ENCODE results near the gene ARL15. TPM values are rescaled to one million over a fixed set of nuclear protein-coding genes. Genes with fewer than 3 reads are reported as not detected.

ARL15 gene
- total and polyA plus RNA-seq, 2 of the 4 experiments (the other 2 are of a cell fraction), result 7.3 to 19.2 TPM

GRCh38 chr5:53922508-53923498 lies 387.6 kb downstream of the ARL15 start:
- no peak overlapping the region for H3K56ac ChIP-seq (ENCODE audit: extremely low read depth, insufficient read depth, low read length)
- no peaks in the 10 kb centered on the region for H3K9me3 ChIP-seq (ENCODE audit: control insufficient read depth, insufficient read depth, low read length)
- no peak overlapping the region for H2BK5ac ChIP-seq (ENCODE audit: low read depth, low read length, poor library complexity, severe bottlenecking)
- H2AFZ ChIP-seq (replicated peaks; ENCODE audit: low read length, poor library complexity), result no peak overlapping the region
- CTCF ChIA-PET, result no interaction called here
- no peak overlapping the region for H2AK9ac ChIP-seq (replicated peaks; ENCODE audit: low read depth, low read length, poor library complexity)
- H2BK20ac ChIP-seq (ENCODE audit: low read depth, low read length), result peak overlapping the region; percentile 23
- peak overlapping the region; percentile 7; the same call in 1 of the 2 replicates for H3K23ac ChIP-seq (ENCODE audit: low read depth, low read length)
- no TSS peak for BruUV-seq (replicated peaks)
- DNase-seq (no peak), ATAC-seq (ENCODE audit: low read depth) (no peak)
- no peaks in the 10 kb centered on the region for H4K20me1 ChIP-seq (ENCODE audit: insufficient read depth, low read length)
- no peak overlapping the region for H4K5ac ChIP-seq (ENCODE audit: low read depth, low read length)
- POLR2A ChIA-PET (ENCODE audit: unreplicated experiment), result no interaction called here
- no peaks in the 10 kb centered on the region for H3K79me1 ChIP-seq (ENCODE audit: low read depth in 1 of 2, low read length in 2 of 2)
- H3K18ac ChIP-seq (ENCODE audit: low read depth, low read length), result peak overlapping the region; percentile 20; the same call in 1 of the 2 replicates
- H3K27me3 ChIP-seq (ENCODE audit: control insufficient read depth, insufficient read depth, low read length), result no peaks in the 10 kb centered on the region
- no peak overlapping the region for H3K9ac ChIP-seq (ENCODE audit: low read depth, low read length)
- dilution Hi-C loops (cut with HindIII; ENCODE audit: low sequenced_read_pairs, unreplicated experiment) (no loop called here), intact Hi-C loops (cut with micrococcal nuclease) (no loop called here), in situ Hi-C loops (cut with MboI; ENCODE audit: low sequenced_read_pairs) (no loop called here)
- H4K8ac ChIP-seq (ENCODE audit: low read depth in 2 of 2, low read length in 2 of 2), result no peak overlapping the region
- H2AK5ac ChIP-seq (ENCODE audit: low read depth, low read length), result peak overlapping the region; percentile 11; the same call in 1 of the 2 replicates
- H3K4me3 ChIP-seq (ENCODE audit: insufficient read depth, low read depth, low read length), result no peak overlapping the region
- H2BK15ac ChIP-seq (ENCODE audit: low read depth, low read length), result no peak overlapping the region; the same call in 2 of the 3 replicates
- H3K9me1 ChIP-seq (ENCODE audit: insufficient read depth, low read length), result no peaks in the 10 kb centered on the region
- no peak overlapping the region for H4K91ac ChIP-seq (ENCODE audit: insufficient read depth, low read depth, low read length)
- TF ChIP-seq CHD1 (IDR thresholded peaks at IDR 0.05; ENCODE audit: low read depth, low read length), result no peak
- no peak for TF ChIP-seq BHLHE40 (IDR thresholded peaks at IDR 0.05; ENCODE audit: low read depth, low read length)
- H3K4me2 ChIP-seq (ENCODE audit: low read depth, low read length), result no peak overlapping the region
- no peaks in the 10 kb centered on the region for H3K36me3 ChIP-seq (ENCODE audit: control insufficient read depth, insufficient read depth, low read length)
- no peak overlapping the region for H3K27ac ChIP-seq (ENCODE audit: insufficient read depth, low read length)
- no peak overlapping the region; the same call in 1 of the 2 replicates for H3K4ac ChIP-seq (ENCODE audit: low read depth, low read length)
- H2BK120ac ChIP-seq (ENCODE audit: low read depth, low read length), result no peak overlapping the region
- 0 out of 2 replicates have a peak overlapping the region, but pooled peaks have one; percentile 19 for H3K14ac ChIP-seq (replicated peaks; ENCODE audit: low read depth, low read length)
- H3K4me1 ChIP-seq (ENCODE audit: control insufficient read depth, insufficient read depth, low read length), result peaks cover 5% of the 10 kb centered on the region
- 40% methylated on average over 1 of the region's 8 CpGs; no CpG with 5 or more reads in 1 of the 2 experiments for WGBS, 2 experiments (ENCODE audit: extremely low coverage in 2 of 2, insufficient read length in 1 of 2)
